HG02870 (cell line): ENCODE measurements around the gene CACNA1D.

Experiments
- ATAC-seq: cut with Tn5 transposase; IDR thresholded peaks from one replicate; pipeline ENCODE4 v1.9.1; 2021; ENCODE audit warnings: mild to moderate bottlenecking, moderate library complexity; ENCODE audit not compliant: unreplicated experiment

CACNA1D gene

DNA sequence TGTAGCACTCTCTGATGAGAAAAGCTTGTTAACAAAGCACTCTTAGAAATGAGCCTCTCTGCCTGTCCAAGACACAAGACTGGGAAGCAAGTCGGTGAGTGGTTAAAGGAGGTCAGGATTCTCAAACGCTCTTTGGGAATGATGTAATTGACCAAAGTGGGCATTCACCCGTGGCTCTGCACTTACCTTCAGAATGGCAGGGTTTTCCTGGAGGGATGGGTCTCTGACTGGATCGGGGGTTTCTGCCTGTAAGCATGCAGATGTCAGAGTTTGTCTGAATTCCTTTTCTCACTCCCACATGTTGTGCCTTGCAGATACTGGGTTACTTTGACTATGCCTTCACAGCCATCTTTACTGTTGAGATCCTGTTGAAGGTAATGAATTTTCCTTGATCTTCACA, 245.6 kb downstream of the CACNA1D start:
- no peak for ATAC-seq

DNA sequence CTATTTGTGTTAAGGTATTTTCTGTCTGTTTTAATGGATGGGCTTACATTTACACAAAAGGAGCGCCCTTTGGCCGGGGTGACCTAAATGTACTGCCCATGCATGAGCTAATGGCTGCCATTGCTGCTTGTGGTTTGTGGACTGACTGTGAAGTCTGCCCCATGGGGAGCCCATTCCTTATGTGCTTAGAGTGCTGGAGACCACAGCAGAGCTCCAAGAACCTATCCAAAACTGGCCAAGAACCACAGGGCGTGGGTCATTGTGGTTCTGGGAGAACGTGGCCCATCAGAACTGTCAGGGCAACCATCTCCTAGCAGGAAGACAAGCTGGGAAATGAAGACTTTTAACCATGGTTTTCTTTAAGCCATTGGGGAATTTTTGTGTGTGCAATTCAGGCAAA, 246.5 kb downstream of the CACNA1D start:
- ATAC-seq = no peak

DNA sequence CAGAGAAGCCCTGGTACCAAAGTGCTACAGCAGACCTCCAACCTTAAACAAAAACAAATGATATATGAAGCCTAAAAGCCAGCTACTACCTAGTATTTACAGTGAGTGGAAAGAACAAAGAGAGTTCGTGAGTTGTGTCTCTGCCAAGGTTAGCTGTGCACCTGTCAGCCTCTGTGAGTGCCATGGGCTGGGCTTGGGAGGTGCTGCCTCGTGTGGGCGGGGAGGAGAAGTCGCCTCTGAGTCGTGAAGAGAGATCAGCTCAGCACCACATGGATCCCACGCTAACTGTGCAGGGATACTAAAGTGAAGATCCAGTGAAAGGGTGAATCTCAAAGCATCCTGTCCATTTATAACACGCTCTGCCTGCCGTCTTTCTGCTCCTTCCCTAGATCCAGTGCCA, 249.9 kb downstream of the CACNA1D start:
- ATAC-seq = no peak

DNA sequence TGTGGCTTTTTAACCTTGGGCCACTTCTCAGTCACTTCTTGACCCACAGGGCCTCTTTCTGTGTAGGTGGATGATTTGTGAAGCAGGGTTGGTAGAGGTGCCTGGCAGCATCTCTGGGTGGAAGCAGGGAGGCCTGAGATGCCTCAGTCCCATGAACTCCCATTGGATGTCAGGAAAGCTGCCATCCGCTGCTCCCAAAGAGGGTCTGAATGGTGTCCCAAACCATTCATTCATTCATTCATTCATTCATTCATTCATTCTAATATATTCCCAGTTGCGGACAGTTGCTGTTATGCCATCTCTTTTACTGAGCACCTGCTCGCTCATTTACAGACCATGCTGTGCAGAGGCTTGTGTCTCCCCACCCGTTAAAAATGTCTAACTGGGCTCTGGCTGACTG, 253.1 kb downstream of the CACNA1D start:
- no peak for ATAC-seq

DNA sequence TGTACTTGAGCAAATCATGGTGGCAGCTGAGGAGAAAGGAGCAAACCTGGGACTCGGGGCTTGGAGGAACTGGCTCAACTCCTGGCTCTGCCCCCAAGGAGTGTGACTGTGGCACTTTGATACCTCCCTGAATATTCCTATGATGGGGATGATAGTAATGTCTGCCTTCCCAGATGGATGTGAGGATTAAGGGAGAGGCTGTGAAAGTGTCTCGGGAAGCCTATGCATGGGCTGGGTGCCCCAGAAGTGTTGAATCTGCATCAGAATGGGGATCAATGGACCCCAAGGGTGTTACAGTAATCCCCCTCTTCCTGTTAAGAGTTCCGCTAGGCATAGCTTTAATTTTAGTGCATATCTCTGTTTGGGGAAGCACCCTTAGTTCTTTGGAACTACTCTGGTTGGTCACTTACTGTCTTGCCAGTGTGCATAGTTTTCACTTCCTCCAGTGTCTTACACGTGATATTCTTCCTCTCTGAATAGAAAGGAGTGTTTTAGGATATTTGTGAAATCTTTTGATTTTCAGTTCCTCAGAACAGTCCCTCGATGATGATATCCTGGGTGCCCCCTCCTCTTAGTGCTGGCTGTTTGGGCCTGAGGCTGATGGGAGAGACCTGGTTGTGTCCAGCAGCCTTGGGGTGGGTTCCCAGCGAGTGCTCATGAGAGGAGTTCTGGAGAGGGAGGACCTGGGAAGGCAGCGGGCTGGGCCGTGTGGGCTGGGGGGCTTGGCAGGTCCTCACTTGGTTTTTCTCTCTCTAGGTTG, 254.3 kb downstream of the CACNA1D start:
- peak; percentile 77 for ATAC-seq

DNA sequence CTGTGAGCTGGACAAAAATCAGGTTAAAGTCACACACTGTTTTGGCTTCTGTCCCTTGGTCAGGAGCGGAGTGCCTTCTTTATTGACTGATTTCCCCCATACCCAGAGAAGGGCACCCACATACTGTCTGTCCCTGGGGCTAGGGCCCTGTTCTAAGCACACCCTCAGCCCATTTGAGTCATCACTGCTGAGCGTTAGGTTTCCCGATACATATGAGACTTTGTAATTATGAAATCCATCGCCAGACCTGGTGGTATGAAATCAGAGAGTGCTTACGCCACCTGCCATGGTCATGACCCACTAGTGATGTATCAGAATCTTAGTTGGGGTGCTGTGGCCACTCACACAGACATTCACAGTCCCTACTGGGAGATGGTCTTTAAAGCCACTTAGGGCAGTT, 255.0 kb downstream of the CACNA1D start:
- ATAC-seq = no peak

DNA sequence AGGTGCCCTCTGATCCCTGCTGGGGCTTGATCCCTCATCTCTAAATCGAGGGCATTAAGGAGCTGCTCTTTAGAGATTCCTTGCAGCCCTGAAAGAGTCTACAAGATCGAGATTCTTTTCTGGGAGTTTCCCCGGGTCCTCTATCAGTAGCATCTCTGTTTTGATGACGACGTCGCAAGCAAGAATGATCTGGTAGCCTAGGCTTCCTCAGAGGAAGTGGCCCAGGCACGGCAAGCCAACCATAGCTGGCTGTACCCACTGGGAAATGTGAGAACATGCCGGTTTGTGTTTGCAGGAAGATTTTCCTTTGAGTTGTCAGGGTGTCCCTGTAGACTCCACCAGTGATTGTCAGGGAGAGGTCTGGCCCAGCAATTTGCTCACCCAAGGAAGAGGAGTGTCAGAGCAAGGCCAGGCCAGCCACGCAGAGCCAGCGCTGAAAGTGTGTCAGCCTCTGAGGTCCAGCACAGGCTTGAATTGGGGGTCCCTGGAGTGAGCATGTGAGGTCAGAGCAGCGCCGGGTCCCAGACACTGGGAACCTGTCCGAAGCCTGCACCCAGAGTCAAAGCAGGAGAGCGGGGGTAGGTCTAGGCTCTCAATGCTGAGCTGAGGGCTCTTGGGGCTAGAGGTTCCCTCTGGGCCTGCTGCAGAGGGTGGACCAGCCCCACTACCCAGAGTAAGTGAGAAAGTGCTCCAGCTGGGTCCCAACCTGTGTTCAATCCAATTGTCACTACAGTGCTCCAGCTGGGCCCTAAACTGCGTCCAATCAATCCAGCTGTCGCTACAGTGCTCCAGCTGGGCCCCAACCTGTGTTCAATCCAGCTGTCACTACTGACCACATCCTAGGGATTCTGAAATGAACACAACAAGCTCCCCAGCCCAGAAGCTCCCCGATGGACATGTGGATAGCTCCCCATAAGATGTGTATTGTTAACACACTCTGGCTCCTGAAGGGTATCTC, 256.1 kb downstream of the CACNA1D start:
- ATAC-seq = no peak

DNA sequence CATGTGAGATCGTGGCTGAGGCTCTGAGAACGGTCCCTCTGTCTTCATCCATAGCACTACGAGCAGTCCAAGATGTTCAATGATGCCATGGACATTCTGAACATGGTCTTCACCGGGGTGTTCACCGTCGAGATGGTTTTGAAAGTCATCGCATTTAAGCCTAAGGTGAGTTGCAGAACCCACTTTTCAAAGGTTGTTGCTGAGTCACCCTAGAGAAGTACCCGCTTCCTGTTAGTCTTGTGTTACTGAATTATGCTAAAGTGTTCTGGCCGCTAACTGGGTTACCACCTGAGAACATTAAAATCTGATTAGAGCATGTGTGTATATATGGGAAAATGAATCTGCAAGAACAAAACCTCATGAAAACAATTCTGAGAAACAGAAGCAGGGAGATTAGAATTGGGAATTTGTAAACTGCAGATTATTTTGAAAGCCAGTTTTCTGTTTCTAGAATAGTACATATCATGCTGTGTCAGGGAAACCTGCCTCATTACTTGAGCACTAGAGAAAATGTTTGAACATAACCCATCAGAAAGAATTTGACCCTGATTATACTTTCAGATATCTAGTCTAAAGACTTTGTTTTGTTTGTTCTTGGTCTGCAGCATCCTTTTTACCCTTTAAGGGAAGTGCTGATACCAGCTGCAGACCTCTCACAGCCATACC, 259.2 kb downstream of the CACNA1D start:
- peak; percentile 32 for ATAC-seq

DNA sequence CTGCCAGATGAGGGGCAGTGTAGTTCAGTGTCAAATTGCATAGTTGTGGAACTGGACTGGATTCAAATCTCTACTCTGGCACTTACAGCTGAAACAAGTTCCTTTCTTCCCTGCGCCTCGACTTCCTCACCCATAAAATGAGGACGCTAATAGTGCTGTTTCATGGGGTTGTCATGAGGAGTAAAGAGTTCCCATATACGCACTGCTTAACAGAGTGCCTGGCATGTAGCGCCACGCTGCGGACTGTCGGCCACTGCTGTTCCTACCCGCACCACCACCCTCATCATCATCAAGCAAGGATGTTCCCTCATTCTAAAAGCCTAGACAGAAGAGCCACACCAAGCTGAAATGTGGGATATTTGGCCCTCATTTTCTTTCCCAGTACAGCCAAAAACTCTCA, 259.9 kb downstream of the CACNA1D start:
- no peak for ATAC-seq

DNA sequence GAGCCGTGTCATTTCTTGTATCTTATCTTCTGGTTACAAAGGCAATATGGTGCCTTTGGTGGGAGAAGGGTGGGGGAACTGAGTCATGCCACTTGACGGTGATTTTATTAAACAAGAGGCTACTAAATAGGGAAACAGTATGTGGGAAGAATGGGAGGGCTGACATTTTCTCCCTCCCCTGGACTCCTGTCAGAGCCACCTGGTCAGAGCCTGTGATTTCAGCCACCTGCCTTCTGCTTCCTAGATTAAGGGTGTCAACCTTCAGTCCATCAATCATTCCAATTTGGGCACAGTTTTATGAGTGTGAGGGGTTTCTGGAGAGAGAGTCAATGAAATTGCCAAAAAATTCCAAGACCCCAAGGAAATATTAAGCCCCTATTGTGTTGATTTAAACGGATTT, 264.4 kb downstream of the CACNA1D start:
- ATAC-seq = no peak

DNA sequence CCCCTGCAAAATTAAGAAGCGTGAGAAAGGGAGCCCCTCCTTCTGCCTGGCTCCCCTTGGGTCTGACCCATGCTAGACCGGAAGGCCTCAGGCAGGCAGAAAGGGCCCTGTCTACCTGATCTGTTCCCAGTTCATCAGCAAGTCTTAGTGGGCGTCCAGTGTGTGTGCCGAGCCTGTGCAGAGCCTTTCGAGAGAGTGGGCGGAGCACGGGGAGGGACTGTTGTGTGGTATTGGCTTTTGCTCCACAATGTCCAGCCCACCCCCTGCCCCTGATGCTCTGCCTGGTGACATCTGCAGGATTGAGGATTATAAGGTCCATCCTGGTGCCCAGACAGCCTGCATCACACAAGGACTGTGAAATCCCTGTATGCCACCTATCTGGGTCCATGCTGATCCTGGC, 268.9 kb downstream of the CACNA1D start:
- ATAC-seq = no peak

DNA sequence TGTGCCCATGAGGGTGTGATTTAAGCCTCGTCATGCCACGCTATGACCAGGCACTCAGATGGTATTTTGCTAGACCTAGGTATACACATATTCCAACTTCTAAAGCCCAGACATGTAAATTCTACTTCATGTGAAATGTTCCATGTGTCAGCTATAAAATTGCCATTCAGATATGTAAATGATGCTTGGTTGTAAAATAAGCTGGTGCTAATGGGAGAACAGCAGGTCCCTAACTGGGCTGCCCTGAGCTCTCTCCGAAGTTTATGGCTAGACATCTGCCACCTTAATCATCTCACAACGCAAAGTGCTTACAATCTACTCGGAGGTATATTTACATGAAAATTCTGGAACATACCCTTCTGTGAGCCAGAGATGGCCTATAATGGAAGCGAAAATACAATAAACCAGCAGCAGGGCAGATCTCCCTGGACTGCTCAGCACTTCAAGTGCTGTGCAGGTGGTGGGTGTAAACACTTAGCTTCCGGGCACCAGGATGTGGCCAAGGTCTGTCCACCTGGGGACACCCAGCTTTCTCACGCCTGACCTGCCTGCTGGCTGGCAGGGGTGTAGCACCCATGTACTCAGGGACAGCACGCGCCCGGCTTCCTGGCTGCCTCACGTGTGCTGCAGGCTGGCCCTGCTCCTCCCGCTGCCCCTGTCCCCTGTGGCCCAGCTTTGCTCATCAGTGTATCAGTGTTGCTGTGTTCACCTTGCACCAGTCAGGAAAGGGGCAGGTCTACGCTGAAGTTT, 269.8 kb downstream of the CACNA1D start:
- no peak for ATAC-seq

DNA sequence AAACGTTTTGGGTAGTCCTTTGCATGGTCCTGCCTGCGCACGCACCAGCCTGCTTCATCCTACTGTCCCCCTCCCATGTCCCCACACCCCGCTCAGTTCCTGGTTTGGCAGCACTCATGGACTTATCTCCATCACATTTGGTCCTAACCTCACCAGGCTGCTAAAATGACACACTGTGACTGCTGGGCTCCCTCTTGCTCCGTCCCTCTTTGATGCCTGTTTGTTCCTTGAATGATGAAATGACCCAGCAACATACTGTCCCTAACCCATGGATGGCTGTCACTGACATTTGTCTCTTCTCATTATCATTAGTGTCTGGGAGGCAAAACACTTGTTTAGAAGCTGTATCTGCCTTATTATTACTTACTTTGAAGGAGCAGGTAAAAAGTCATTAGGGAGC, 271.3 kb downstream of the CACNA1D start:
- ATAC-seq = no peak

DNA sequence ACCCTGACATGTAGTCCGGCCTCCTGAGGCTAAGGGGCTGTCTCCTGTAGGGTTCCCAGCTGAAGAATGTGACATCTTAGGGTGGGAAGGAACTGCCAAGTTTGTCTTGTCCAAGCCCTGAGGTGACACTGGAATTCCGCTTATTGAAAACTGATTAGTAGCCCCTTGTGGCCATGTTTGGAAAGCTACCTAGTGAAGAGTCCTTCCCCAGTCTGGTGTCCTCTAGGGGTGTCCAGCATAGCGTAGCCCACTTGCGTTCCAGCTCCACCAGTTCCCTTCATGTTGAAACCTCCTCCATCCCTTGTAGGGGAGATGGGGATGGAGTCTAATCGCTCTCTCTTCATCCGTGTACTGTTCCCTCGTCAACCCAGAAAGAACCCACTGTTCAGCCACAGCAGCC, 272.3 kb downstream of the CACNA1D start:
- no peak for ATAC-seq

DNA sequence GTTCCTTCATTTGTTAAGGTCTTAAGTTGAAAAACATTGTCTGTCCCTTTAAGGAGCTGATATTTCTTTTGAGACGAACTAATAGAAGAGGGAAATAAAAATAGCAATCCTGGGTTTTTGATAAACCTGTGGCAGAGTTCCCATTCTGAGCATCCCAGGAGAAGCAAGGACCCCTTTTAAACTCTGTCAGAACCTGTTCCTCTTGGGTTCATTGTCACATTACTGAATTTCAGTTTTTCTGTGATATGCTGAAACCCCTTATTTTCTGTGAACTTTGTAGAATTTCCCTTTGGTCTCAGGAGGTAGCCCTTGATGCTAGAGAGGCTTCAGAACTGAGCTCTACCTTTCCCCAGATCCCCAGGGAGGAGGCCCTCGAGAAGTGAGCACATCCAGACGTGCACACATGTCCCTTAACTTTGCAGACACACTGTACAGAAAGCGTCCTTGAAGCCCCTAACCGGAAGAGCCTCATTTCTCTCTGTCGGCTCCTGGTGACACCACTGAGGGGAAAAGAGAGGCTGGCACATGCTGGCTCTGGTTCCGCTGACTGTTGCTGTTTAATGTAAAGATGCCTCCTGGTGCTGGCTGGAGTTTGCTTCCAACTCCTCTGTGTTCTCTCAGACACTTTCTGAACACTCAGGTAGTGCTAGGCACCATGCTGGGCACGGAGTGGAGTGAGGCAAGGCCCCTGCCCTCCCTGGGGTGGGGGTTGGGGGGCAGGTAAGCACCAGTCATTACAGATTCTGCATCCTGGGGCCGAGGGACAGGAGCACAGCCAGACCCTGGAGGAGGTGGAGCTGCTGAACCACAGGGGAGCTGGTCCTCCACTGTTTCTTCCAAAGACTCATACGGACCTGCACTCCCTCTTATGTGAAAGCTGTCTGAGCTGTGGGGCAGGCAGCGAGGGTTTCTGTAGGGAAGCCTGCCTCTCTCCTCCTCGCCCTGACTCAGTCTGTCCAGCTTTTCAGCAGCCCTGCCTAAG, 274.4 kb downstream of the CACNA1D start:
- ATAC-seq = no peak

DNA sequence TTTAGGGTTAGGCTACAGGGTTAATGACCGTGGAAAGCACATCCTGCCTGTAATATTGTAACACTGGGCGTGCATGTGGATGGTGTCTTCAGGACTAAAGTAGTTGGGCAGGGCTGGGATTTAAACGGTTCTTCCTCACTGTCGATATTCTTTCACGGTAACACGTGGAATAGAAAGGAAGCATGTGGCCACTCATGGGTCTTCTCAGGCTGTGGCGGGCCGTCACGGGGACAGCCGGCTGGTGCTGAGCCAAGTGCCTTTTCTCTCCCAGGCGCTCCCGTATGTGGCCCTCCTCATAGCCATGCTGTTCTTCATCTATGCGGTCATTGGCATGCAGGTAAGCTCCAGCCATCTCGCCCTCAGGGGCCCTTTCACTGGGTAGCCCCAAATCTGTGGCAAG, 278.2 kb downstream of the CACNA1D start:
- ATAC-seq = no peak

DNA sequence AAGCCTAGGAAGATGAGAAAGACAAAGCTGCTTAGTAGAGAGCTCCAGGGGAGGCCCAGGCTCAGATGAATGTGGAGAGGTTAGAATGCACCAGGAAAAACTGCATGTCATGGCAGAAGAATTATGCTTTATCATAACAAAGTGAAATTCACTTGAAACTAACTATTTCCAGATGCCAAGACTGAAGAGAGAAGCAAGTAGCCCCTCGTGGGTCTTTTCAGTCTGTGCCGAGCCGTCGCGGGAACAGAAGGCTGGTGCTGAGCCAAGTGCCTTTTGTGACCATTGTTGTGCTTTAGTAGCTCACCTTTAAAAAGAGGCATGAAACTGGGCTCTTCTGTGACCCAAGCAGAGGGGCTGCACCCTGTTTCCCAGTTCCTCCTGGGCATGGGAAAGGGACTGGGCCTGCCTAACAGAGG, 278.6 kb downstream of the CACNA1D start:
- ATAC-seq = no peak

DNA sequence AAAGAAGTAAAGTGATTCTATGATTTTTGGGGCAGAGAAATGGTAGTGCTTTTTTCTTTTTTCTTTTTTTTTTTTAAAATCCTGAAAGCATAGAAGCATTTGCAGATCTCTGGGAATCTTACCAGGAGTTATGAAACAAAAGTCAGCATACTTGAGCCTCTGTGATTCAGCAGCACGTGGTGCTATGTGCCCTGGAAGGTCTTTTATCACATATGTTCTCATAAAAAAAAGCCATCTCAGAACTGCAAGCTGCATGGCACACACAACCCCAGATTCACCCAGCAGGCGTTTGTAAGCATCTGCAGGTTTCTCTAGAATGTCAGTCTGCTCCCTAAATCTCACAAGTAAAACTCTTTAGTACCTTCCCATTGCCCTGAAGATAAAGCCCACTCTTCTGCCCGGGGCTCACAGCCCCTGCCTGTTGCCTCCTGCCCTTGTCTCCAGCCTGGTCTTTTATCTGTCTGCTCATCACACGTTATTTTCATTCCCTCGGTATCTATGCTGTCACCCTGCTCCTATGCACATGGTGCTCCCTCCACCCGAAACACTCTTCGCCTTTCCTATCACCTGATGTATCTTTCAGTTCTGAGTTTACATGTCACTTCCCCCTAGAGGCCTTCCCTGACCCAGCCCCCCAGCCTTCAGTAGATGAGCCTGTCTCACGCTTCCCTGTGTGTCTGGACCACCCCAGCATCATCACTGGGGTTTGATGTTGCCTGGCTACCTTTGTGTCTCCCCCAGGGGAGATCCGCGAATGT, 279.4 kb downstream of the CACNA1D start:
- ATAC-seq = peak; percentile 90

DNA sequence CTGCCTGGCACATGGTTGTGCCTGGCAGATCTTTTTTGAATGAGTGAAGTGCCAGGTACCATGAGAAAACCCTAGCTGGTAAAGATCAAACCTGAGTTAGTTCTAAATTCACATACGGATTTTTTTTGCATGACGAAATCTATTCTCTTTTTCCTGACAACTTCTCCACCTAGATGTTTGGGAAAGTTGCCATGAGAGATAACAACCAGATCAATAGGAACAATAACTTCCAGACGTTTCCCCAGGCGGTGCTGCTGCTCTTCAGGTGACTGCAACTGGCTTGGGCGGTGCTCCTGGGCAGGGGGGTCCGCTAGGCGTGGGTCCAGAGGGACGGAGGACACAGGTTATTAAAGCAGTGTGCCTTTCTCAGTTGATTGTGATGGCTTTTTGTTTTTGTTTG, 280.0 kb downstream of the CACNA1D start:
- no peak for ATAC-seq
